ENCODE data around the gene KRT39. TPM values are rescaled to one million over a fixed set of nuclear protein-coding genes. Genes with fewer than 3 reads are reported as not detected.

The KRT39 gene
- total RNA-seq, 1 experiment from 2014 or later: not detected

DNA sequence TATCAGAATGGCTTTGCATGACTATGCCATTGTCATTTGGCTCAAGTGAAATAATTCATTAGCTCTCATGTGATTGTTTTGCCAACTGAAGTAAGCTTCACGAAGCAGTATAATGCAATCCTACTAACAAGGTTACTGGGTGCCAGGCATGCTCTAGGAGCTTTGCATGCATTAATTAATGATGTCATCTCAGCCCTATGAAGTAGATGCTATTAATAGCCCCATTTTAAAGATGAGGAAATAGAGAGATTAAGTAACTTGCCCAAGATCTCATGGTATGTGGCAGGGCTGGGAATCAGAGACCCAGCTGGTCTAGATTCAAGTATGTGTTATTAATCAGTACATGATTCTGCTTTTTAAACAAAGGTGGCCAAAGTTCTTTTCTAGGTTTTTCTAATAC is 14.1 kb downstream of the KRT39 start:
- TF ChIP-seq, protein P1, sequence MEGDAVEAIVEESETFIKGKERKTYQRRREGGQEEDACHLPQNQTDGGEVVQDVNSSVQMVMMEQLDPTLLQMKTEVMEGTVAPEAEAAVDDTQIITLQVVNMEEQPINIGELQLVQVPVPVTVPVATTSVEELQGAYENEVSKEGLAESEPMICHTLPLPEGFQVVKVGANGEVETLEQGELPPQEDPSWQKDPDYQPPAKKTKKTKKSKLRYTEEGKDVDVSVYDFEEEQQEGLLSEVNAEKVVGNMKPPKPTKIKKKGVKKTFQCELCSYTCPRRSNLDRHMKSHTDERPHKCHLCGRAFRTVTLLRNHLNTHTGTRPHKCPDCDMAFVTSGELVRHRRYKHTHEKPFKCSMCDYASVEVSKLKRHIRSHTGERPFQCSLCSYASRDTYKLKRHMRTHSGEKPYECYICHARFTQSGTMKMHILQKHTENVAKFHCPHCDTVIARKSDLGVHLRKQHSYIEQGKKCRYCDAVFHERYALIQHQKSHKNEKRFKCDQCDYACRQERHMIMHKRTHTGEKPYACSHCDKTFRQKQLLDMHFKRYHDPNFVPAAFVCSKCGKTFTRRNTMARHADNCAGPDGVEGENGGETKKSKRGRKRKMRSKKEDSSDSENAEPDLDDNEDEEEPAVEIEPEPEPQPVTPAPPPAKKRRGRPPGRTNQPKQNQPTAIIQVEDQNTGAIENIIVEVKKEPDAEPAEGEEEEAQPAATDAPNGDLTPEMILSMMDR (IDR thresholded peaks at IDR 0.05): no peak
- no peak for TF ChIP-seq SIN3A (IDR thresholded peaks at IDR 0.05; ENCODE audit: borderline replicate concordance, insufficient read depth, low read depth, low read length)
- TF ChIP-seq REST (IDR thresholded peaks at IDR 0.05; ENCODE audit: insufficient read depth in 1 of 2, low read depth in 2 of 2, low read length in 1 of 2): no peak
- no peak for TF ChIP-seq TCF7L2 (IDR thresholded peaks at IDR 0.05; ENCODE audit: low read depth, low read length)
- no peak for TF ChIP-seq POLR2AphosphoS5 (IDR thresholded peaks at IDR 0.05; ENCODE audit: low read depth, low read length)
- no peaks in the 10 kb centered on the region for H3K9me3 ChIP-seq (ENCODE audit: control insufficient read depth, insufficient read depth, low read depth, low read length)
- H3K4me1 ChIP-seq (ENCODE audit: control insufficient read depth, insufficient read depth, low read length): no peaks in the 10 kb centered on the region
- intact Hi-C loops (cut with micrococcal nuclease; ENCODE audit: unreplicated experiment): no loop called here
- ChIA-PET POLR2A (no interaction called here), CTCF (no interaction called here)
- H3K27ac ChIP-seq (ENCODE audit: low read length): no peak overlapping the region
- H3K27me3 ChIP-seq (ENCODE audit: control insufficient read depth, insufficient read depth, low read length): peaks cover 7% of the 10 kb centered on the region
- BruUV-seq (replicated peaks): no TSS peak
- DNase-seq (ENCODE audit: low read depth, low spot score) (no peak), ATAC-seq (no peak)
- no peak overlapping the region for H3K4me3 ChIP-seq (ENCODE audit: low read depth in 2 of 2, low read length in 2 of 2)
- H3K36me3 ChIP-seq (ENCODE audit: control insufficient read depth, insufficient read depth, low read length): no peaks in the 10 kb centered on the region
- in situ Hi-C loops (cut with HindIII; ENCODE audit: low pct_unique_long_range_greater_than_20kb, low sequenced_read_pairs): no loop called here

- Histone ChIP-seq H3K9me3 (ENCODE audit: control insufficient read depth, insufficient read depth, low read depth, low read length) (no peaks in the 10 kb centered on the region), H3K27me3 (ENCODE audit: control insufficient read depth, insufficient read depth, low read length) (peaks cover 10% of the 10 kb centered on the region), H3K4me1 (ENCODE audit: control insufficient read depth, insufficient read depth, low read length) (no peaks in the 10 kb centered on the region), H3K4me3 (ENCODE audit: low read depth in 2 of 2, low read length in 2 of 2) (no peak overlapping the region), H3K27ac (ENCODE audit: low read length) (no peak overlapping the region), H3K36me3 (ENCODE audit: control insufficient read depth, insufficient read depth, low read length) (no peaks in the 10 kb centered on the region)
- ChIA-PET POLR2A (no interaction called here), CTCF (no interaction called here)
- no peak for TF ChIP-seq SIN3A (IDR thresholded peaks at IDR 0.05; ENCODE audit: borderline replicate concordance, insufficient read depth, low read depth, low read length)
- TF ChIP-seq REST (IDR thresholded peaks at IDR 0.05; ENCODE audit: insufficient read depth in 1 of 2, low read depth in 2 of 2, low read length in 1 of 2): no peak
- no peak for TF ChIP-seq TCF7L2 (IDR thresholded peaks at IDR 0.05; ENCODE audit: low read depth, low read length)
- TF ChIP-seq POLR2AphosphoS5 (IDR thresholded peaks at IDR 0.05; ENCODE audit: low read depth, low read length): no peak
- TF ChIP-seq, protein P1 (IDR thresholded peaks at IDR 0.05): no peak
- in situ Hi-C loops (cut with HindIII; ENCODE audit: low pct_unique_long_range_greater_than_20kb, low sequenced_read_pairs): no loop called here
- intact Hi-C loops (cut with micrococcal nuclease; ENCODE audit: unreplicated experiment): no loop called here
- BruUV-seq (replicated peaks): no TSS peak
- ATAC-seq (no peak), DNase-seq (ENCODE audit: low read depth, low spot score) (no peak)
These were observed 14.6 kb downstream of the KRT39 start for GRCh38 chr17:40952154-40952553.
